Gastrocnemius medialis (tissue), 4 donors: Measurements from ENCODE around the gene PDIA5.

Experiments
- CTCF ChIP-seq, 5 experiments: fragments of 450-650 bp in 3 of 5; fragments of 200-600 bp in 2 of 5; sonication (generic) in 2 of 5; IDR thresholded peaks in 4 of 5; conservative IDR thresholded peaks in 1 of 5; 1 replicate in 4 of 5; 2 replicates in 1 of 5; pipeline ENCODE4 v1.5.1; 2016 to 2019; ENCODE audit warnings: antibody characterized with exemption in 5 of 5, mild to moderate bottlenecking in 3 of 5, moderate library complexity in 3 of 5
- POLR2A ChIP-seq, 2 donors: fragments of 450-650 bp; IDR thresholded peaks; one replicate each; pipeline ENCODE4 v1.6.1; 2017; ENCODE audit warnings: antibody characterized with exemption in 2 of 2, mild to moderate bottlenecking in 2 of 2, moderate library complexity in 2 of 2

- no peak for TF ChIP-seq POLR2A (IDR thresholded peaks at IDR 0.05)
- no peak for TF ChIP-seq CTCF (IDR thresholded peaks at IDR 0.05 in 4 of 5, conservative IDR thresholded peaks at IDR 0.05 in 1 of 5)
Observed at GRCh38 chr3:123096731-123097130, 29.9 kb downstream of the PDIA5 start.
